Sigmoid colon (tissue), 4 donors: ENCODE data around the gene ACE.

ENCODE experiments used
- CTCF ChIP-seq, 4 experiments: fragments of 450-650 bp in 3 of 4; fragments of 200-600 bp in 1 of 4; IDR thresholded peaks; one replicate each; pipeline ENCODE4 v1.5.1; 2016 to 2019; ENCODE audit warnings: antibody characterized with exemption in 4 of 4, mild to moderate bottlenecking in 3 of 4, moderate library complexity in 2 of 4
- EP300 ChIP-seq, 4 donors: sonication (generic); formaldehyde crosslinking; IDR thresholded peaks; one replicate each; pipeline ENCODE4 v1.6.1; 2017; ENCODE audit warnings: antibody characterized with exemption in 4 of 4
- POLR2A ChIP-seq, 2 donors: fragments of 450-650 bp; IDR thresholded peaks; one replicate each; pipeline ENCODE4 v1.6.1; 2016; ENCODE audit warnings: antibody characterized with exemption in 2 of 2, mild to moderate bottlenecking in 2 of 2, moderate library complexity in 2 of 2
- POLR2AphosphoS5 ChIP-seq, 4 donors: sonication (generic); formaldehyde crosslinking; IDR thresholded peaks; one replicate each; pipeline ENCODE4 v1.6.1; 2017; ENCODE audit warnings: antibody characterized with exemption in 4 of 4

DNA sequence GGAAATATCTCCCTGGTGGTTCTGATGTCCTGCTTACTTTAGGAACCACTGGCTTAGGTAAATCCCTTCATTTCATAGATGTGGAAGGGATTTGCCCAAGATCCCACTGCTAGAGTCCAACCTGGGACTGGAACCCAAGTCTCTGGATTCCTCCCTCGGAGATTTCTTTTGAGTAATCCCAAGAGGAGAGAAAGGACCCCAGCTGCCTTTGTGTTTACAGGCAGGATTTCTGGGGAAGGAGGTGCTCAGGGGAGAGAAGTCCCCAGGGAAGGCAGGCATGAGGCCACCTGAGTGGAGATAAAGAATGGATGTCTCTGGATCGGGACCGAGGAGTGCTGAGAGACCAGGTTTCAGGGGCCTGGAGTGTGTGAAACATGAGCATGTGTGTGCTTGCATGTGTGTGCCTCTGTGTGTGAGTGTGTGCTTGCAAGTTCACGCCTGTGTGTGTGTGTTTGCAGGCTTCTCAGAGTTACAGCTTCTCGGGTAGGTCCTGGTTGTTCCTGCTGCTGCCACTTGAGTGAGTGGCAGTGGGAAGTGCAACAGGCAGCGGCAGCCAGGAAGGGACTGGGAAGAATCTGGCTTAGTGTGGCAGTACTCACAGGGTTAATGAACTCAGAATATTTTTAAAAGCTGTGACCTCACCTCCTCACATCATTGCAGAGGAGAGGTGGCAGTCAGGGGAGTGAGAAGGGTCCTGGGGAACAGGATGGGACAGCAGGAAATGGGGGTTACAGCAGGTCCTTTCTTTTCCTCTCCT is 48.5 kb downstream of the ACE start:
- TF ChIP-seq CTCF (IDR thresholded peaks at IDR 0.05) (no peak), POLR2AphosphoS5 (IDR thresholded peaks at IDR 0.05) (no peak), POLR2A (IDR thresholded peaks at IDR 0.05) (no peak), EP300 (IDR thresholded peaks at IDR 0.05) (no peak)
